ENCODE data around the gene LPAR3.
"Not testable (repeated sequence)": the region's sequence is repeated elsewhere in the genome, so short reads cannot be mapped to it uniquely, and the experiment has no call there.

LPAR3 gene

DNA sequence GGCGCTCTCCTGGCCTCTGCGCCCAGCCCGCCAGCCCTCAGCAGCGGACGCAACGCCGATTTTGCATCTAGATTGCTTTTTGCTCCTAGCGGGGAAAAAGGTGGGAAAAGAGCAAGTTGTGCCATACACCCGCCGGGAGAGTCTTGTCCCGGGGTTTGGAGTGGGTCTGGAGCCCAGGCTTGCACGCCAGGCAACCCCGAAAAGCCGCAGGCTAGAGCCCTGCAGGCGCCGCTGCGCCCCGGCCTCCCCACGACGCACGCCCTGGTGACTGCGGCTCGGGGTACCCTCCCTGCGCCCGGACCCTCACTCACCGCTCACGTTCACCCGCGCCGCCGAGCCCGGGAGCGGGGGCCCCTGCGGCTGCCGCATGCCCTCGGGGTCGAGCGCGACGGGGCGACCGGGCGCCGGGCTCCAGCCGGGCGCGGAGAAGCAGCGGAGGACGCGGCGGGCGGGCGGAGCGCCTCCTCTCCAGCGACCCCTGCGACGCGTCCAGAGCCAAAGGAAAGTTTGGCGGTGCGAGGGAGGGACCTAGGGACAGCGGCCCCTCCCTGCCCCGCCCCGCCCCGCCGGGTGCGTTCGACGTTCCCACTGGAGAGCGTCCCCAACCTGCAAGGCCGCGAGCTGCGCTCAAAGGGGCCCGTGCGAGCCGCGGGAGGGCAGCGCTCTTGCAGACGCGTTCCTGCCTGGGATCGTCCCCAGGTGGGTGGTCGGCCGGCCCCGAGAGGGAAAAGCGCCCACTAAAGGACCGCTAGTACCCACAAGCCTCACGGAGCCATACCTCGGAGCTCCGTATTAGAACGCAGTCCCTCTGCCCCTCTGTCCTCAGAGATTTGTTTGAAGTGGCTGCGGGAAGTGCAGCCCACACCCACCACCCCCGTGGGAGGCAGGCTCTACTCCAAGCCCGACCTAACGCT, at the start of gene LPAR3:
Gene LPAR3, minus strand, starts transcription at position 502 of the 914 bp plus-strand sequence. CDS start 27,086 bp downstream, outside the sequence.
- peak; percentile 38 for DNase-seq

DNA sequence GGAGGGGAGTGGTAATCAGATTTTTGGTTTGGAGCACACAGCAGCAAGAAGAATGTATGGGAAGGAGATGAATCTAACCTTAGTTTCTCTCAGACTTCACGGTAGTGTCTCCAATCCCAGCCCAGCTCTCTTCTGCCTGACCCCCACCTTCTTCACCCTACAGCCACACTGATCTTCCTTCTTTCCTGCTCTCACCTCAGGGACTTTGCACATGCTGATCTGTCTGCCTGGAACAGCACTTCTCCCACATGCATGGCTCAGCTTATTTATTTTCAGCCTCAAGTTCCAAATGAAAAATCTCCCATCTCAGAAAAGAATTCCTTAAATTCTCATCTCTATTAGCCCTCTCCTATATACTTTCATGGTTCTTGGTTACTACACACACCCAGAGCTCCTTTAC, 48.8 kb upstream of the LPAR3 start:
- DNase-seq = no peak

- no peak for DNase-seq
Measured at GRCh38 chr1:84940481-84940880, 47.5 kb upstream of the LPAR3 start.

GRCh38 chr1:84939761-84940160, 46.8 kb upstream of the LPAR3 start:
- no peak for DNase-seq

DNA sequence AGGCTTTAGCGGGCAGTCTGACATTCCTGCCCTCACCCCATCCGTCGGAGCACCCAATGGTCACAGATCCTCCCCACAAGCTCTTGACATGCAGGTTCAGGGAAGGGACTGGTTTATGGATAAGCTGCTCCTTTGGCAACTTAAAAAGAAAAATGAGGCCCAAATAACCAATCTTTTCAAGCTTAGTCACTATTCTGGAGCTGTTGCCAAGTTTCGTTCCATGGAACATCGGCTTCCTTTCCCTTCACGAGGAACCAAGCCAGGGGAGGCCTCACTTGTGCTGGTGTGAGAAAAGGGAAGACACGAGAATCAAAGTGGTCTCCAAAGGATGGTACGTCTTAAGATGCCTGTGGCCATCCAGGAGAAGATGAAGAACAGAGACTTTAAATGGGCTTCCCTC, 46.1 kb upstream of the LPAR3 start:
- no peak for DNase-seq

DNA sequence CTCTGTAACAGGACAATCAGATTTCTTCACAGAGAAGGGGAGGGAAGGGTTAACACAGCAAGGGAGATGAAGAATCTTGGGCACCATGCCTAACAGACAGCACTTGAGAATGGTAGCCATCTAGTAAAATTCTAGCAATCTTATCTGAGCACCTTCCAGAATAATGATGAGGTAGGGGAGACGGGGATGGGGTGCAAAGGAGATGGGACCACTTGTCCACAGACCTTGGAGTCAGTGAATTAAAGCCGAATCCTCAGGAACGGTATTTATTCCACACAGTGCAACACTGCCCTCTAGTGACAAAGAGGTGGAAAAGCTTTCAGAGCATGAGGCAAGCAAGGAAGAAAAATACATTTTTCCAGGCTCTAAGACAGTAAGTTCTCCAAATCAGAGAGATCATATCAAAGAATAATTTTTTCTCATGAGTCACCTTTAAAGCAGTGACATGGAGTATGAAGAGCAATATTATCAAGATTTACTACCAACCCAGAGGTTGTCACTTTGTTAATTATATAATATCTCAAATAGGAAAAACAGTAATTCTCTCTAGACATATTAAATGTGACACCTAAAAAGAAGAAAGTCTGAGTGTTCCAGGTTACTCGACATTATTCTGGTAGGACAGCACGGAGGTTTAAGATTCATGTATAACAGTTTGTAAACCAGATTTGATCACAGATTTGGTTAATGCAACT, 43.3 kb upstream of the LPAR3 start:
- peak; percentile 62 for DNase-seq

GRCh38 chr1:84933011-84933611, 40.1 kb upstream of the LPAR3 start:
- DNase-seq = no peak

DNA sequence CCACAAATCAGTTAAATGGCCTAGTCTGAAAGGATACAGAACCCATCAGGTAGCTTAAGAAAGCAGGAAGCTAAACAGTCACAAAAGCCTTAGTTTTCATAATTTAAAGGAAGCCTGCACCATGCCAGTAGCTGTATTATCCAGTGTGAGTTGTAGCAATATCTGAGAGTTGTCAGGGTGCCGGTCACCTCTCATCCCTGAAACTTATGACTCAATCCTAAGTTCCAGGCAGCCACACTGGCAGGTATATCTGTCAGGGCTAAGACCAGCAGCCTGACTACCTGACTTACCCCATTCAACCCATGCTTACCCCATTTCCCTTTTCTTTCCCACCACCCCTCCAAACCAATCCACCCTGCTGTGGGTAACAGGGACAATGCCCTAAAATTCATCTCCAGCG, 37.8 kb upstream of the LPAR3 start:
- no peak for DNase-seq

DNA sequence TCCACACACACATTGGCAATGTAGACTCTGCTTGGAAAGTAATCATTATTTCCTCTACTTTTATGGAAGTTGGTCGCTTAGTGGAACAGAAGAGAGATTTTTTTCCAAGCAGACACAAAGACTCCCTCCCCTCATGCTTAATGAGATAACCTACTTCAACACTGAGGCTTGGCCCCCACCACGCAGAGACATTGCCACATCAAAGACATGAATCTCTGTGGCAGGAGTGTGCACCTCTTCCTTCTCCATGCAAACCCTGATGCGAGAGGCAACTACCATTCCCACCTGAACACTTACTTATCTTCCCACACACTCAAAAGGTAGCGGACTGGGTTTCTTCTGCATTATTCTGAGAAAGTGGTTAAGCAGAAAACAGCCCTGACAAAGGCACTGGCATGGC, 37.3 kb upstream of the LPAR3 start:
- no peak for DNase-seq

- DNase-seq = no peak
Measured at GRCh38 chr1:84929581-84929980, 36.6 kb upstream of the LPAR3 start.

DNA sequence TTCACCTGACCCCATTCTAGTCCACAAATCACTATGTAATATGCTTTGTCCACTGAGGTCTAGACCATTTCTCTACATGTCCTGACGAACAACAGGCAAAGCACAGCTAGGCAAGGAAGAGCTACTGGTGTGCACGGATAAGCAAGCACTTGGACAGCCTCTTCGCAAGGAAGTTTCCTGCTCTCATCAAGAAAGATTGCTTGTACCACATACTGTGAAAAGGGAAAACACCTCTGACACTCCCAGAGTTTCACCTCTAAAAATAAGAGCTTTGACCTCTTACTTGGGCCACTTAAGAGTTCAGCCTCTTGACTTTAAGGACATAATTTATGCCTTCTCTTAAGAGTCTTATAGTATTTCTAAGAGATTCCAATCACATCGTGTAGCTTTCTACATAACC, 36.0 kb upstream of the LPAR3 start:
- no peak for DNase-seq

DNA sequence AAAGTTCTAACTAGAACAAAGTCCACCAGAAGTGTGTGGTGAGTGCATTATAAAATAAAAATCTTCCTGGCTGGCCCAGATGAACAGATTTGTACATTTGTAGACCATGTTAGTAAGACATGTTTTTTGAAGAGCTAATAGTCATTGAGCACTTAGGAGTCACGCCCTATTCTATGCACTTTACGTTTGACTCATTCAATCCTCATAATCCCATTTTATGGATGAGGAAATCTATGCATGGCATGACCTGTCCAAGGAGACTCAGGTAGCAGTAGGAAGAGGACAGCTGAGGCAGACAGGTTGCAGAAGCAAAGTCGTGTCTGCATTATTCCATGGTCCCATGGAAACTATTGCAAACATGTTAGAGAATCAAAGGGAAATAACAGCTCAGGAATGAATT, 30.3 kb upstream of the LPAR3 start:
- no peak for DNase-seq

DNA sequence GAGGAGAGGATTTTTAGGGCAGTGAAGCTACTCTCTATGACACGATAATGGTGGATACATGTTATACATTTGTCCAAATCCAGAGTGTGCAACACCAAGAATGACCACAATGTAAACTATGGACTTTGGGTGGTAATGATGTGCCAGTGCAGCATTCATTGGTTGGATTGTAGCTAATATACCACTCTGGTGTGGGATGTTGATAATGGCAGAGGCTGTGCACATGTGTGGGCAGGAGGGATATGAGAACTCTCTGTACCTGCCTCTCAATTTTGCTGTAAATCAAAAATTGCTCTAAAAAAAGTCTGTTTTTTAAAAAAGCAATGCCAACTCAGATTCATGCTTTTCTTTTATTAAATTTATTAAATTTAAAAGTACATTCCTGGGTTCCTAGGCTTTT, 27.2 kb upstream of the LPAR3 start:
- no peak for DNase-seq

- no peak for DNase-seq
Measured at GRCh38 chr1:84919461-84919970, 26.5 kb upstream of the LPAR3 start.

- DNase-seq = no peak
Measured at GRCh38 chr1:84918726-84919336, 25.8 kb upstream of the LPAR3 start.

DNA sequence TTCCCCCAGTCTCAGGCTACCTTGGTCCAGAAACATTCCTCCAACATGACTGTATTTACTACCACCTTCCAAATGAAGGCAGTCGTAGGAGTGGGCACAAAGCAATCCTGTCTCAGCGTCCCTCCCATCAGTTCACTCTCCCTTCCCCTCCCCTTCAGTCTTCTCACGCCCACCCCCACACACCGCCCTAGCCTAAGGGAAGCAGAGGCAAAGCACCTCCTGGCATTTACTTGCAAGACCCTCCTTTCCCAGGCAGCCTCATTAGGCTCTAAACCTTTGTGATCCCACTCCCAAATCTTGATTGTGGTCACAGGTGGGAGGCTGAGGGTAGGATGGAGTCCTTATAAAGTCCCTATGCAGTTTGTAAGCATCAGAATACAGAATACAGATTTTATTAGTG, 23.9 kb upstream of the LPAR3 start:
- DNase-seq = no peak

DNA sequence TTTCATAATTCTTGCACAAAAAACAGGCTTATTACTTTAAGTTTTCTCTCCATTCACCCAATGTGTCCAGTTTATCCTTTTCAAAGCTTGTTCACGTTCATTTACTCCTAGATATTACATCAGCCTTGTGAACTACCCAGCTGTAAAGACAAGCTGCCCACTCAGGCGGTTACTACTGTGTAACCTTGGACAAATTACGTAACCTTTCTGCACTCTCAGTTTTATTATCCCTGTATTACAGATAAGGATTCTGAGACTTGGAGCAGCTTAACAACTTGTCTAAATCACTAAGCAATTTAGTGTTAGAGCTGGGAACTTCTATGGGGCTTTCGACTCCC, 20.5 kb upstream of the LPAR3 start:
- no peak for DNase-seq

GRCh38 chr1:84912726-84913554, 19.9 kb upstream of the LPAR3 start:
- no peak for DNase-seq

GRCh38 chr1:84908746-84909464, 15.9 kb upstream of the LPAR3 start:
- not testable (repeated sequence) for DNase-seq

- no peak for DNase-seq
Measured at GRCh38 chr1:84907095-84907827, 14.3 kb upstream of the LPAR3 start.

DNA sequence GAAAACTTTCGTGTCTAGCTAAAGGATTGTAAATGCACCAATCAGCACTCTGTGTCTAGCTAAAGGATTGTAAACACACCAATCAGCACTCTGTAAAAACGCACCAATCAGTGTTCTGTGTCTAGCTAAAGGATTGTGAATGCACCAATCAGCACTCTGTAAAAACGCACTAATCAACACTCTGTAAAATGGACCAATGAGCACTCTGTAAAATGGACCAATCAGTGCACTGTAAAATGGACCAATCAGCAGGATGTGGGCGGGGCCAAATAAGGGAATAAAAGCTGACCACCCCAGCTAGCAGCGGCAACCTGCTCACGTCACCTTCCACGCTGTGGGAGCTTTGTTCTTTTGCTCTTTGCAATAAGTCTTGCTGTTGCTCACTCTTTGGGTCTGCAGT, 9.7 kb upstream of the LPAR3 start:
- not testable (repeated sequence) for DNase-seq

All from COR-L47 (cell line).